Gastroesophageal sphincter (tissue), 3 donors: ENCODE results near the gene AFF2.

Experiments
- CTCF ChIP-seq, 4 experiments: fragments of 200-600 bp in 2 of 4; fragments of 450-650 bp in 2 of 4; sonication (generic) in 1 of 4; IDR thresholded peaks; one replicate each; pipeline ENCODE4 v1.5.1; 2017 to 2019; ENCODE audit warnings: antibody characterized with exemption in 4 of 4, mild to moderate bottlenecking in 2 of 4, moderate library complexity in 2 of 4
- POLR2A ChIP-seq, 2 donors: fragments of 450-650 bp; IDR thresholded peaks; one replicate each; pipeline ENCODE4 v1.6.1; 2017; ENCODE audit warnings: antibody characterized with exemption in 2 of 2, mild to moderate bottlenecking in 2 of 2, moderate library complexity in 1 of 2
- POLR2AphosphoS5 ChIP-seq: sonication (generic); formaldehyde crosslinking; IDR thresholded peaks from one replicate; pipeline ENCODE4 v1.6.1; 2017; ENCODE audit warnings: antibody characterized with exemption

- TF ChIP-seq CTCF (IDR thresholded peaks at IDR 0.05) (no peak), POLR2AphosphoS5 (no peak), POLR2A (IDR thresholded peaks at IDR 0.05) (no peak)
These were observed 163.8 kb downstream of the AFF2 start for GRCh38 chrX:148664171-148664570.
